HepG2 (cell line): ENCODE results near the gene BRAP. TPM values are rescaled to one million over a fixed set of nuclear protein-coding genes. Genes with fewer than 3 reads are reported as not detected.

Source experiments
- AHDC1 ChIP-seq: sonication (generic); formaldehyde crosslinking; IDR thresholded peaks from 2 replicates; pipeline ENCODE4 v1.5.1; 2020; ENCODE audit warnings: mild to moderate bottlenecking, missing genetic modification reagents, borderline replicate concordance
- ASH2L ChIP-seq: fragments of 300-600, 200-600 bp; sonication (generic); IDR thresholded peaks from 2 replicates; pipeline ENCODE4 v1.7.0; 2017; ENCODE audit warnings: low read depth, mild to moderate bottlenecking, moderate library complexity, mixed read lengths, low read length; ENCODE audit not compliant: insufficient read length
- ATF5 ChIP-seq: sonication (generic); formaldehyde crosslinking; IDR thresholded peaks from 2 replicates; pipeline ENCODE4 v1.4.0; 2020; ENCODE audit warnings: mild to moderate bottlenecking, low read depth, missing genetic modification reagents
- BRCA1 ChIP-seq: sonication (generic); formaldehyde crosslinking; IDR thresholded peaks from 2 replicates; pipeline ENCODE4 v1.4.0; 2020; ENCODE audit warnings: missing genetic modification reagents
- CHD4 ChIP-seq: fragments of 200-600 bp; sonication (generic); IDR thresholded peaks from 2 replicates; pipeline ENCODE4 v1.7.0; 2017; ENCODE audit warnings: mild to moderate bottlenecking, low read length, borderline replicate concordance
- KDM6A ChIP-seq: IDR thresholded peaks from 2 replicates; pipeline ENCODE4 v1.6.1; 2016; ENCODE audit warnings: low read depth
- MIXL1 ChIP-seq: IDR thresholded peaks from 2 replicates; pipeline ENCODE4 v1.6.1; 2016
- PAX8 ChIP-seq: sonication (generic); formaldehyde crosslinking; IDR thresholded peaks from 2 replicates; pipeline ENCODE4 v1.8.0; 2022; ENCODE audit warnings: mild to moderate bottlenecking, missing genetic modification reagents, borderline replicate concordance
- PAXIP1 ChIP-seq: sonication (generic); formaldehyde crosslinking; conservative IDR thresholded peaks from 2 replicates; pipeline ENCODE4 v1.4.0; 2020; ENCODE audit warnings: mild to moderate bottlenecking, missing genetic modification reagents, moderate library complexity
- POLR2A ChIP-seq, 2 experiments: IDR thresholded peaks; 2 replicates each; pipeline ENCODE4 v1.6.1; 2011; ENCODE audit warnings: low read depth in 2 of 2, low read length in 2 of 2, mild to moderate bottlenecking in 1 of 2, moderate library complexity in 1 of 2; ENCODE audit not compliant: insufficient read depth in 1 of 2
- SAP130 ChIP-seq: IDR thresholded peaks from 2 replicates; pipeline ENCODE4 v1.6.1; 2016; ENCODE audit warnings: low read depth
- SOX13 ChIP-seq, 3 experiments: fragments of 450-650 bp in 1 of 3; sonication (generic) in 1 of 3; formaldehyde crosslinking in 1 of 3; IDR thresholded peaks in 2 of 3; conservative IDR thresholded peaks in 1 of 3; 2 replicates each; pipeline versions ENCODE4 v1.5.0 to v1.6.1; 2016 to 2020; ENCODE audit warnings: antibody characterized with exemption in 1 of 3, mild to moderate bottlenecking in 1 of 3, missing compliant biosample characterization in 1 of 3, missing genetic modification reagents in 1 of 3, moderate library complexity in 1 of 3
- SYNCRIP ChIP-seq: fragments of 200-400 bp; formaldehyde crosslinking; IDR thresholded peaks from 2 replicates; pipeline ENCODE4 v1.6.1; 2018; ENCODE audit warnings: mild to moderate bottlenecking, low read depth, low read length; ENCODE audit not compliant: insufficient read depth
- ZFP1 ChIP-seq: IDR thresholded peaks from 2 replicates; pipeline ENCODE4 v1.6.1; 2016
- ZNF331 ChIP-seq: sonication (generic); formaldehyde crosslinking; IDR thresholded peaks from 2 replicates; pipeline ENCODE4 v1.4.0; 2020; ENCODE audit warnings: missing genetic modification reagents
- ZNF383 ChIP-seq: sonication (generic); formaldehyde crosslinking; IDR thresholded peaks from 2 replicates; pipeline ENCODE4 v1.4.0; 2020; ENCODE audit warnings: missing genetic modification reagents, mild to moderate bottlenecking, borderline replicate concordance
- ZNF496 ChIP-seq: sonication (generic); formaldehyde crosslinking; IDR thresholded peaks from 2 replicates; pipeline ENCODE4 v1.8.1; 2023; ENCODE audit warnings: mild to moderate bottlenecking, moderate library complexity, missing genetic modification reagents; ENCODE audit not compliant: insufficient replicate concordance
- ZNF570 ChIP-seq: sonication (generic); formaldehyde crosslinking; IDR thresholded peaks from 2 replicates; pipeline ENCODE4 v1.4.0; 2020; ENCODE audit warnings: mild to moderate bottlenecking, missing genetic modification reagents, borderline replicate concordance
- ZNF605 ChIP-seq: sonication (generic); formaldehyde crosslinking; IDR thresholded peaks from 2 replicates; pipeline ENCODE4 v1.8.0; 2022; ENCODE audit warnings: mild to moderate bottlenecking, missing genetic modification reagents
- ZNF629 ChIP-seq: sonication (generic); formaldehyde crosslinking; conservative IDR thresholded peaks from 2 replicates; pipeline ENCODE4 v1.5.0; 2020; ENCODE audit warnings: missing genetic modification reagents
- ZNF75D ChIP-seq: sonication (generic); formaldehyde crosslinking; IDR thresholded peaks from 2 replicates; pipeline ENCODE4 v1.8.1; 2023; ENCODE audit warnings: missing genetic modification reagents, mild to moderate bottlenecking, borderline replicate concordance
- polyA plus RNA-seq, 8 experiments: library from polyadenylated mRNA; depleted of rRNA in 3 of 8; stranded (reverse) in 7 of 8; unstranded in 1 of 8; fragments of >200 nt; fragmentation: Illumina TruSeq in 4 of 8; extraction: Trizol in 4 of 8; gene quantifications; 2 replicates each; pipeline versions ENCODE4 v1.2.1 to v1.2.3, GENCODE V29; 2011 to 2016; ENCODE audit warnings: low read depth in 4 of 8, missing spikeins in 1 of 8, mixed read lengths in 1 of 8; ENCODE audit not compliant: insufficient read depth in 1 of 8
- total RNA-seq, 5 experiments: library from RNA; depleted of rRNA; stranded (reverse); fragments of >200 nt; fragmentation: Illumina TruSeq; extraction: Trizol; gene quantifications; 2 replicates each; pipeline ENCODE4 v1.2.3, GENCODE V29; 2016; ENCODE audit warnings: low read depth in 1 of 5

Gene BRAP
- total and polyA plus RNA-seq, 2 of the 13 experiments (the other 11 are each of a cell fraction or from before 2014, with no cell fraction given) = 8.1 to 15.4 TPM

GRCh38 chr12:111600205-111600642 is 85.5 kb downstream of the BRAP start (continued):
- TF ChIP-seq AHDC1 (CRISPR knock-in tag) (0 out of 2 replicates have a peak, but pooled peaks have one; percentile 2), ZFP1 (CRISPR knock-in tag) (0 out of 2 replicates have a peak, but pooled peaks have one; percentile 23), ASH2L (peak; percentile 11), ZNF605 (CRISPR knock-in tag) (no peak), POLR2A (IDR thresholded peaks at IDR 0.05; ENCODE audit: insufficient read depth in 1 of 2, low read depth in 2 of 2, low read length in 2 of 2) (peak in 1 of 2 experiments; percentile 50; a peak in 1 of 4 replicates), CHD4 (no peak), ATF5 (CRISPR knock-in tag) (0 out of 2 replicates have a peak, but pooled peaks have one; percentile 53), ZNF629 (CRISPR knock-in tag) (no peak), MIXL1 (CRISPR knock-in tag) (peak; percentile 69), KDM6A (CRISPR knock-in tag) (peak; percentile 60; the same call in 1 of the 2 replicates), ZNF331 (CRISPR knock-in tag) (no peak), ZNF75D (no peak), PAXIP1 (CRISPR knock-in tag) (peak; percentile 88), SYNCRIP (no peak), SAP130 (CRISPR knock-in tag) (peak; percentile 45), ZNF383 (CRISPR knock-in tag) (peak; percentile 72; the same call in 1 of the 2 replicates), ZNF496 (no peak), ZNF570 (CRISPR knock-in tag) (peak; percentile 54; the same call in 1 of the 2 replicates), BRCA1 (CRISPR knock-in tag) (0 out of 2 replicates have a peak, but pooled peaks have one; percentile 29), PAX8 (CRISPR knock-in tag) (no peak), SOX13 (IDR thresholded peaks at IDR 0.05) (no peak), SOX13 (CRISPR knock-in tag; conservative IDR thresholded peaks at IDR 0.05 in 1 of 2, IDR thresholded peaks at IDR 0.05 in 1 of 2) (peak in 1 of 2 experiments; percentile 76; a peak in 2 of 4 replicates)
